Measurements from ENCODE around the gene CDHR4. TPM values are rescaled to one million over a fixed set of nuclear protein-coding genes. Genes with fewer than 3 reads are reported as not detected.

The CDHR4 gene
- total RNA-seq, 1 donor from 2014 or later = not detected

Other genes starting within 250 kb of the CDHR4 start
- 0.25 TPM in 1 of 2 replicates, not detected in the other for gene BSN, start 245.4 kb downstream of the CDHR4 start, total RNA-seq
- gene APEH, start 125.5 kb downstream of the CDHR4 start, total RNA-seq = 233 and 345 TPM in 2 replicates
- gene MST1, start 110.4 kb downstream of the CDHR4 start, total RNA-seq = 2.3 and 11.7 TPM in 2 replicates
- gene RNF123, start 110.3 kb downstream of the CDHR4 start, total RNA-seq = 11.8 and 36.9 TPM in 2 replicates
- not detected in 2 replicates for gene AMIGO3, start 80.2 kb downstream of the CDHR4 start, total RNA-seq
- 34.8 and 53.7 TPM in 2 replicates for gene GMPPB, start 75.9 kb downstream of the CDHR4 start, total RNA-seq
- gene IP6K1, start 13.3 kb downstream of the CDHR4 start, total RNA-seq = 31.4 and 78.5 TPM in 2 replicates
- 0.15 and 0.17 TPM in 2 replicates for gene INKA1, start 3.4 kb upstream of the CDHR4 start, total RNA-seq
- 24.8 and 25.1 TPM in 2 replicates for gene UBA7, start 14.1 kb upstream of the CDHR4 start, total RNA-seq
- 1.6 and 2.8 TPM in 2 replicates for gene TRAIP, start 56.7 kb upstream of the CDHR4 start, total RNA-seq
- under 0.01 TPM in 1 of 2 replicates, not detected in the other for gene CAMKV, start 70.0 kb upstream of the CDHR4 start, total RNA-seq
- gene MST1R, start 104.0 kb upstream of the CDHR4 start, total RNA-seq = 1.6 and 5.7 TPM in 2 replicates
- gene MON1A, start 129.9 kb upstream of the CDHR4 start, total RNA-seq = 9.9 and 10.8 TPM in 2 replicates
- 26.6 and 58.4 TPM in 2 replicates for gene RBM6, start 140.3 kb upstream of the CDHR4 start, total RNA-seq

Measured in renal cortical epithelial cell (primary cell).